Measurements from ENCODE around the gene GBA3.

GBA3 gene

DNA sequence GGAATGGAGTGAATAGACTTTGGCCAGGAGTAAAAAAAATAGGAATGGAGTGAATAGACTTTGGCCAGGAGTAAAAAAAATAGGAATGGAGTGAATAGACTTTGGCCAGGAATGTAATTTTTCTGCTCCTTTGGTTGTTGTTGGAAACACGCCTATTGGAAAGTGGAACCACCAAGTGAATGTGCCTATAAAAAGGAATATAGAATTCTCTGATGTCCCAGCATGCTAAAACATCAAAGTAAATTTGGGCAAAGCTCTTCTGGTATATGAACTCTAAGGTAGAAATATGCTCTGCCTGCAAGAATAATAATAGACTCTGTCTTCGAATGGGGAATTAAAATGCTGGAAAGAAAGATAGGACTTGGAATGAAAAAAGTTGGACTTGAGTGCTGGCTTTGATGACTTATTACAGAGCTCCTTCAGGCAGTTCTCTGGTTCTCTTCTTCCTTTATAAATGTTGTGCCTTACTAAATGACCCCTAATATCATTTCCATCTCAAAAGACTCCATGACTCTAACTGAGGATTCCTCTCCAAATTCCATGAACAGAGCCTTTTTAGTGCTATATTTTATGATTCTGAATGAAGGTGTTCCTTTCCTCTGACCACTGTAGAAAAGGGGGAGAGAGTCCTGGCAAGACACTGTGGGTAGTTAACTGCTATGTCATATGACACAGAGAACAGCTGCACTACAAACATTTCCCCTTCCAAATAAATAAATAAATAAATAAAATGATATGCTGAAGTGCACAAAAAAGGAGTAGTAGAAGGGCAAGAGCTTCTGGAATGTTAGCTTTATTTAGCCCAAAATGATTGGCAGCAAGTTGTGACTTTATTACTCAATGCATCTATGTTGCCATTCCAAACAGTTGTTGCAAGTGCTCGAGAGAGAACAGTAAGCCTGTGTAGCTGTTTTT lies 13.5 kb upstream of the GBA3 start (continued):
- TF ChIP-seq, protein P1, sequence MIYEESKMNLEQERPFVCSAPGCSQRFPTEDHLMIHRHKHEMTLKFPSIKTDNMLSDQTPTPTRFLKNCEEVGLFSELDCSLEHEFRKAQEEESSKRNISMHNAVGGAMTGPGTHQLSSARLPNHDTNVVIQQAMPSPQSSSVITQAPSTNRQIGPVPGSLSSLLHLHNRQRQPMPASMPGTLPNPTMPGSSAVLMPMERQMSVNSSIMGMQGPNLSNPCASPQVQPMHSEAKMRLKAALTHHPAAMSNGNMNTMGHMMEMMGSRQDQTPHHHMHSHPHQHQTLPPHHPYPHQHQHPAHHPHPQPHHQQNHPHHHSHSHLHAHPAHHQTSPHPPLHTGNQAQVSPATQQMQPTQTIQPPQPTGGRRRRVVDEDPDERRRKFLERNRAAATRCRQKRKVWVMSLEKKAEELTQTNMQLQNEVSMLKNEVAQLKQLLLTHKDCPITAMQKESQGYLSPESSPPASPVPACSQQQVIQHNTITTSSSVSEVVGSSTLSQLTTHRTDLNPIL (CRISPR knock-in tag; IDR thresholded peaks at IDR 0.05; ENCODE audit: low read depth): no peak
- TF ChIP-seq ARNTL (CRISPR knock-in tag; IDR thresholded peaks at IDR 0.05; ENCODE audit: borderline replicate concordance, low read depth) (no peak), GLIS3 (CRISPR knock-in tag; IDR thresholded peaks at IDR 0.05) (no peak), ISL1 (CRISPR knock-in tag; IDR thresholded peaks at IDR 0.05) (no peak), TOX (CRISPR knock-in tag; IDR thresholded peaks at IDR 0.05; ENCODE audit: borderline replicate concordance) (no peak)

DNA sequence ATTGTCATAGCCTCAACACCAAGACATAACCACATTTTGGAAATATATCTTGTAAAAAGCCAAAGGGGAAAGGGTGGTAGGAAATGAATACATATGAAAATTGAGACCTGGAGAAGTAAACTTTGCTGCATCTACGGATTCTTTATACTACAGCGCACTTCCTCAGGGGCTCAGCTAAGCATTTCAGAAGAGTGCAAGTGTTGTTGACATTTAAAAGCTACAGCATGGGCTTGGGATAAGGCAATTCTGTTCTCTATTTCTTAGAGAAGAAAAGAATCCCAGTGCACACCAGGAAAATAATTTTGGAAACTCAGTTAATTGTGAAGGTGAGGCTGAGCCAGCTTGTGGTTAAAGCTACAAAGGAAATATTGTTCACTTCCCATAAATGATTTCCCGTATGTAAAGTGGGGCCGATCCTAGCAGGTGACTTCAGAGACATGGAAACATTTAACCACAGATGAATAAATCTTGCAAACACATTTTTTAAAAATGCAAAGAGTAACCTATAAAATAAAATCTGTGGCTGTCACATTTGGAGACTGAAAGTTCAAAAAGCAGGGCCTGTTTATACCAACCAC lies 12.6 kb upstream of the GBA3 start:
- TF ChIP-seq ESRRG (CRISPR knock-in tag; IDR thresholded peaks at IDR 0.05): no peak
- TF ChIP-seq, protein P2, sequence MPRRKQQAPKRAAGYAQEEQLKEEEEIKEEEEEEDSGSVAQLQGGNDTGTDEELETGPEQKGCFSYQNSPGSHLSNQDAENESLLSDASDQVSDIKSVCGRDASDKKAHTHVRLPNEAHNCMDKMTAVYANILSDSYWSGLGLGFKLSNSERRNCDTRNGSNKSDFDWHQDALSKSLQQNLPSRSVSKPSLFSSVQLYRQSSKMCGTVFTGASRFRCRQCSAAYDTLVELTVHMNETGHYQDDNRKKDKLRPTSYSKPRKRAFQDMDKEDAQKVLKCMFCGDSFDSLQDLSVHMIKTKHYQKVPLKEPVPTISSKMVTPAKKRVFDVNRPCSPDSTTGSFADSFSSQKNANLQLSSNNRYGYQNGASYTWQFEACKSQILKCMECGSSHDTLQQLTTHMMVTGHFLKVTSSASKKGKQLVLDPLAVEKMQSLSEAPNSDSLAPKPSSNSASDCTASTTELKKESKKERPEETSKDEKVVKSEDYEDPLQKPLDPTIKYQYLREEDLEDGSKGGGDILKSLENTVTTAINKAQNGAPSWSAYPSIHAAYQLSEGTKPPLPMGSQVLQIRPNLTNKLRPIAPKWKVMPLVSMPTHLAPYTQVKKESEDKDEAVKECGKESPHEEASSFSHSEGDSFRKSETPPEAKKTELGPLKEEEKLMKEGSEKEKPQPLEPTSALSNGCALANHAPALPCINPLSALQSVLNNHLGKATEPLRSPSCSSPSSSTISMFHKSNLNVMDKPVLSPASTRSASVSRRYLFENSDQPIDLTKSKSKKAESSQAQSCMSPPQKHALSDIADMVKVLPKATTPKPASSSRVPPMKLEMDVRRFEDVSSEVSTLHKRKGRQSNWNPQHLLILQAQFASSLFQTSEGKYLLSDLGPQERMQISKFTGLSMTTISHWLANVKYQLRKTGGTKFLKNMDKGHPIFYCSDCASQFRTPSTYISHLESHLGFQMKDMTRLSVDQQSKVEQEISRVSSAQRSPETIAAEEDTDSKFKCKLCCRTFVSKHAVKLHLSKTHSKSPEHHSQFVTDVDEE (CRISPR knock-in tag; IDR thresholded peaks at IDR 0.05): no peak
- TF ChIP-seq TOX (CRISPR knock-in tag; IDR thresholded peaks at IDR 0.05; ENCODE audit: borderline replicate concordance): no peak
- no peak for TF ChIP-seq BACH2 (CRISPR knock-in tag; IDR thresholded peaks at IDR 0.05; ENCODE audit: borderline replicate concordance)
- TF ChIP-seq ARNTL (CRISPR knock-in tag; IDR thresholded peaks at IDR 0.05; ENCODE audit: borderline replicate concordance, low read depth): no peak
- no peak for TF ChIP-seq ZFP30 (CRISPR knock-in tag; IDR thresholded peaks at IDR 0.05)
- no peak for TF ChIP-seq CSDC2 (CRISPR knock-in tag; IDR thresholded peaks at IDR 0.05)
- TF ChIP-seq GLIS3 (CRISPR knock-in tag; IDR thresholded peaks at IDR 0.05): no peak
- TF ChIP-seq ZNF70 (CRISPR knock-in tag; IDR thresholded peaks at IDR 0.05): no peak
- TF ChIP-seq, protein P1 (CRISPR knock-in tag; IDR thresholded peaks at IDR 0.05; ENCODE audit: low read depth): no peak
- no peak for TF ChIP-seq ZFP3 (CRISPR knock-in tag; IDR thresholded peaks at IDR 0.05)
- TF ChIP-seq PPARA (CRISPR knock-in tag; IDR thresholded peaks at IDR 0.05; ENCODE audit: borderline replicate concordance): no peak
- TF ChIP-seq ZC3H10 (CRISPR knock-in tag; IDR thresholded peaks at IDR 0.05): no peak
- no peak for ATAC-seq

DNA sequence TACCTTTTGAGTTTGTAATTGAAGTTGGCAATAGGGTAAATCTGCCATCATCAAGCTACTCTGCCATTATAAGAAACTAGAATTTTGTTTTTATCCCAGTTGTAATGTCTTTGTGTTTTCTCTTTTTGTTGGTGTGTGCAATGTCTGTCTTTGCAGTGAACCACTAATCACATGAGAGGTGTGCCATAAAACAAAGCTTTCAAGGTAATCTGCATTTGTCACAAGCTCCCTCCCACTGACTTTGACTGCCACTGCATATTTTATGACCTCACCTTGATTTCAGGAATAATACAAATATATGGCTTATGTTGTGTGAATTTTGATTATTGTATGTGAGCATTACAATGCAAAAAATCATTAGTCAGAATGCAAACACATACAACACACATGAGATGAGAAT lies 9.0 kb upstream of the GBA3 start:
- no peak for ATAC-seq
- no peak for TF ChIP-seq ESRRG (CRISPR knock-in tag; IDR thresholded peaks at IDR 0.05)
- TF ChIP-seq, protein P3, sequence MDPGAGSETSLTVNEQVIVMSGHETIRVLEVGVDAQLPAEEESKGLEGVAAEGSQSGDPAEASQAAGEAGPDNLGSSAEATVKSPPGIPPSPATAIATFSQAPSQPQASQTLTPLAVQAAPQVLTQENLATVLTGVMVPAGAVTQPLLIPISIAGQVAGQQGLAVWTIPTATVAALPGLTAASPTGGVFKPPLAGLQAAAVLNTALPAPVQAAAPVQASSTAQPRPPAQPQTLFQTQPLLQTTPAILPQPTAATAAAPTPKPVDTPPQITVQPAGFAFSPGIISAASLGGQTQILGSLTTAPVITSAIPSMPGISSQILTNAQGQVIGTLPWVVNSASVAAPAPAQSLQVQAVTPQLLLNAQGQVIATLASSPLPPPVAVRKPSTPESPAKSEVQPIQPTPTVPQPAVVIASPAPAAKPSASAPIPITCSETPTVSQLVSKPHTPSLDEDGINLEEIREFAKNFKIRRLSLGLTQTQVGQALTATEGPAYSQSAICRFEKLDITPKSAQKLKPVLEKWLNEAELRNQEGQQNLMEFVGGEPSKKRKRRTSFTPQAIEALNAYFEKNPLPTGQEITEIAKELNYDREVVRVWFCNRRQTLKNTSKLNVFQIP (CRISPR knock-in tag; IDR thresholded peaks at IDR 0.05; ENCODE audit: borderline replicate concordance, low read depth): no peak

DNA sequence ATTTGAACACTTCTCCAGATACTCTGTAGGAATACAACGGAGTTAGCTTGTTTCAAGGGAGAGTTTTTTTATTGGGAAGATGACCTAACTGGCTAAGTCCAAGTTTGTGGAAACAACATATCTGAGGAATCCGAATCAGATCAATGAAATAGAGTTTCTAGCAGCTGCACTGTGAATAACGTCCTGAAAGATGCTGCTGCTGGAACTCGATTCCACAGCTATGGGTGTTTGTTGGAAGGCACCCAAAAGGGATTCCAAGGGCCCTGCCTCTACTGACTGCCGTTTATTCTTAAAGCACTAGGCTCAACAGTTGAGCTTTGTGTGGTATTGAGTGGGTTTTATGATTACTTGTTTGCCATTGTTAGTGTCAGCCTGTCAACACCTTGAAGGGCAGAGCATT lies 6.6 kb upstream of the GBA3 start:
- no peak for ATAC-seq
- TF ChIP-seq ZC3H10 (CRISPR knock-in tag; IDR thresholded peaks at IDR 0.05): no peak
- TF ChIP-seq ZFP30 (CRISPR knock-in tag; IDR thresholded peaks at IDR 0.05): no peak
- TF ChIP-seq, protein P3 (CRISPR knock-in tag; IDR thresholded peaks at IDR 0.05; ENCODE audit: borderline replicate concordance, low read depth): no peak
- TF ChIP-seq, protein P2 (CRISPR knock-in tag; IDR thresholded peaks at IDR 0.05): no peak
- no peak for TF ChIP-seq ARNTL (CRISPR knock-in tag; IDR thresholded peaks at IDR 0.05; ENCODE audit: borderline replicate concordance, low read depth)
- TF ChIP-seq, protein P4, sequence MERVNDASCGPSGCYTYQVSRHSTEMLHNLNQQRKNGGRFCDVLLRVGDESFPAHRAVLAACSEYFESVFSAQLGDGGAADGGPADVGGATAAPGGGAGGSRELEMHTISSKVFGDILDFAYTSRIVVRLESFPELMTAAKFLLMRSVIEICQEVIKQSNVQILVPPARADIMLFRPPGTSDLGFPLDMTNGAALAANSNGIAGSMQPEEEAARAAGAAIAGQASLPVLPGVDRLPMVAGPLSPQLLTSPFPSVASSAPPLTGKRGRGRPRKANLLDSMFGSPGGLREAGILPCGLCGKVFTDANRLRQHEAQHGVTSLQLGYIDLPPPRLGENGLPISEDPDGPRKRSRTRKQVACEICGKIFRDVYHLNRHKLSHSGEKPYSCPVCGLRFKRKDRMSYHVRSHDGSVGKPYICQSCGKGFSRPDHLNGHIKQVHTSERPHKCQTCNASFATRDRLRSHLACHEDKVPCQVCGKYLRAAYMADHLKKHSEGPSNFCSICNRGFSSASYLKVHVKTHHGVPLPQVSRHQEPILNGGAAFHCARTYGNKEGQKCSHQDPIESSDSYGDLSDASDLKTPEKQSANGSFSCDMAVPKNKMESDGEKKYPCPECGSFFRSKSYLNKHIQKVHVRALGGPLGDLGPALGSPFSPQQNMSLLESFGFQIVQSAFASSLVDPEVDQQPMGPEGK (CRISPR knock-in tag; IDR thresholded peaks at IDR 0.05; ENCODE audit: borderline replicate concordance): no peak
- TF ChIP-seq BACH2 (CRISPR knock-in tag; IDR thresholded peaks at IDR 0.05; ENCODE audit: borderline replicate concordance): no peak
- TF ChIP-seq, protein P1 (CRISPR knock-in tag; IDR thresholded peaks at IDR 0.05; ENCODE audit: low read depth): no peak
- TF ChIP-seq ZNF8 (CRISPR knock-in tag; IDR thresholded peaks at IDR 0.05): no peak

Data from SK-N-SH treated with all-trans-retinoic acid at 6 μM for 48 hours (cell line).